SHP77 treated with DMSO at 0.1 percent for 48 hours (cell line): Measurements from ENCODE around the gene MASTL.

Experiments
- DNase-seq: peaks from one replicate; lab custom pipeline; 2025; lab: John Stamatoyannopoulos, UW

The MASTL gene

GRCh38 chr10:27225642-27226257 lies 70.6 kb downstream of the MASTL start:
- DNase-seq, result no peak

- DNase-seq, result no peak
Measured at GRCh38 chr10:27230022-27230421, 74.9 kb downstream of the MASTL start.

GRCh38 chr10:27235706-27236105 lies 80.6 kb downstream of the MASTL start:
- no peak for DNase-seq
